WTC11 (cell line): Measurements from ENCODE around the gene PROCA1.

Experiments
- ZNF396 ChIP-seq: fragments of 250-450 bp; sonication (Bioruptor Pico); IDR thresholded peaks from 2 replicates; pipeline ENCODE4 v1.8.0; 2021; ENCODE audit warnings: mild to moderate bottlenecking, moderate library complexity, borderline replicate concordance
- TF ChIP-seq, protein P1 (sequence below): fragments of 200-600 bp; IDR thresholded peaks from 2 replicates; pipeline ENCODE4 v1.8.0; 2022; ENCODE audit warnings: antibody characterized with exemption
- TF ChIP-seq, protein P2 (sequence below): sonication (generic); formaldehyde crosslinking; IDR thresholded peaks from 2 replicates; pipeline ENCODE4 v1.8.1; 2022; ENCODE audit warnings: low read depth, mild to moderate bottlenecking, moderate library complexity, missing genetic modification reagents, borderline replicate concordance

DNA sequence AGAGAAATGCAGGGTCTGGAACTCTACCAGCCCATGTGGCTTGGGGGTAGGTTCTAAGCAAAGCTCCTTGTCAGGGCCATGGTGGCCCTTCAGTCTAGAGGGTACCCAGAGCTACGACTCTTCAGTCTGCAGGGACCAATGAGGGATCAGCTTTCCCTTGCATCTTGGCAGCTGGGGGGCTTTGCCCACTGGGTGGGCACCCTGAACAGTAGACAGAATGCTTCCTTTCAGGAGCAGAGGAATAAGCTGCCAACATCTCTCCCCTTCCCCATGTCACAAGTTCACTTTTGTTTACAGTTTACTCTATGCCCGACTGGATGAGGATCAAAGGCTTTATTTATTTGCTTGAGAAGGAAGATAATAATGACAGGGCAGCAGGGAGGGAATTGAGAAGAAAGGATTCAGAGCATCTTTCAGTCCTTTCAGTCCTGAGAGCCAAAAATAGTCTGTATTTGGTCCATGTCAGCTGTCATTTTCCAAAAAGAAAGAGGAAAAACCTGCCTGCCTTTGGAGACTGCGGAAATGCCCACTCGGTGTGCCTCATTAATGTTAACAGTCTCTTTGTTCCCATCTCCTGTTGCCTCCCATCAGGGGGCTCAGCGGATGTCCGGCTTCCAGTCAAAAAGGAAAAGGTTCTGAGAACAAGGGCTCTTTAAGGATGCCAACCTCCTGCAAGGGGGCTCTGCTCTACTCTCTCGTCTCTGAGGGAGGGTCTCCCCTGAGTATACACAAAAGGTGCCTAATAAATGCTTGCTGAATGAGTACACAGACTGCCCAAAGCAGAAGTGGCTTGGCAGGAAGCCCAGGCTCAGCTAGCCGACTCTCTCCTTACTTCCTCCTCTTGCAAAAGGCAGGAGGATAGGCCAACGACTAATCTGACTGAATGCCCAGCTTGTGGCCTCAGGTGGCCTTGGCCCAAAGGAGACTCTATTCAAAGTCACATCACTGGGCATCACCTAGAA is 49.2 kb upstream of the PROCA1 start:
- TF ChIP-seq, protein P1, sequence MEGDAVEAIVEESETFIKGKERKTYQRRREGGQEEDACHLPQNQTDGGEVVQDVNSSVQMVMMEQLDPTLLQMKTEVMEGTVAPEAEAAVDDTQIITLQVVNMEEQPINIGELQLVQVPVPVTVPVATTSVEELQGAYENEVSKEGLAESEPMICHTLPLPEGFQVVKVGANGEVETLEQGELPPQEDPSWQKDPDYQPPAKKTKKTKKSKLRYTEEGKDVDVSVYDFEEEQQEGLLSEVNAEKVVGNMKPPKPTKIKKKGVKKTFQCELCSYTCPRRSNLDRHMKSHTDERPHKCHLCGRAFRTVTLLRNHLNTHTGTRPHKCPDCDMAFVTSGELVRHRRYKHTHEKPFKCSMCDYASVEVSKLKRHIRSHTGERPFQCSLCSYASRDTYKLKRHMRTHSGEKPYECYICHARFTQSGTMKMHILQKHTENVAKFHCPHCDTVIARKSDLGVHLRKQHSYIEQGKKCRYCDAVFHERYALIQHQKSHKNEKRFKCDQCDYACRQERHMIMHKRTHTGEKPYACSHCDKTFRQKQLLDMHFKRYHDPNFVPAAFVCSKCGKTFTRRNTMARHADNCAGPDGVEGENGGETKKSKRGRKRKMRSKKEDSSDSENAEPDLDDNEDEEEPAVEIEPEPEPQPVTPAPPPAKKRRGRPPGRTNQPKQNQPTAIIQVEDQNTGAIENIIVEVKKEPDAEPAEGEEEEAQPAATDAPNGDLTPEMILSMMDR: no peak
- TF ChIP-seq, protein P2, sequence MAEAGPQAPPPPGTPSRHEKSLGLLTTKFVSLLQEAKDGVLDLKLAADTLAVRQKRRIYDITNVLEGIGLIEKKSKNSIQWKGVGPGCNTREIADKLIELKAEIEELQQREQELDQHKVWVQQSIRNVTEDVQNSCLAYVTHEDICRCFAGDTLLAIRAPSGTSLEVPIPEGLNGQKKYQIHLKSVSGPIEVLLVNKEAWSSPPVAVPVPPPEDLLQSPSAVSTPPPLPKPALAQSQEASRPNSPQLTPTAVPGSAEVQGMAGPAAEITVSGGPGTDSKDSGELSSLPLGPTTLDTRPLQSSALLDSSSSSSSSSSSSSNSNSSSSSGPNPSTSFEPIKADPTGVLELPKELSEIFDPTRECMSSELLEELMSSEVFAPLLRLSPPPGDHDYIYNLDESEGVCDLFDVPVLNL: no peak
- TF ChIP-seq ZNF396 (CRISPR knock-in tag): no peak
